Measurements from ENCODE around the gene B3GAT3. TPM values are rescaled to one million over a fixed set of nuclear protein-coding genes. Genes with fewer than 3 reads are reported as not detected.

The B3GAT3 gene
- total and polyA plus RNA-seq, 10 of the 15 experiments (the other 5 are each of a cell fraction or from before 2014, with no cell fraction given), result 0.31 to 52.7 (median 29.8) TPM

DNA sequence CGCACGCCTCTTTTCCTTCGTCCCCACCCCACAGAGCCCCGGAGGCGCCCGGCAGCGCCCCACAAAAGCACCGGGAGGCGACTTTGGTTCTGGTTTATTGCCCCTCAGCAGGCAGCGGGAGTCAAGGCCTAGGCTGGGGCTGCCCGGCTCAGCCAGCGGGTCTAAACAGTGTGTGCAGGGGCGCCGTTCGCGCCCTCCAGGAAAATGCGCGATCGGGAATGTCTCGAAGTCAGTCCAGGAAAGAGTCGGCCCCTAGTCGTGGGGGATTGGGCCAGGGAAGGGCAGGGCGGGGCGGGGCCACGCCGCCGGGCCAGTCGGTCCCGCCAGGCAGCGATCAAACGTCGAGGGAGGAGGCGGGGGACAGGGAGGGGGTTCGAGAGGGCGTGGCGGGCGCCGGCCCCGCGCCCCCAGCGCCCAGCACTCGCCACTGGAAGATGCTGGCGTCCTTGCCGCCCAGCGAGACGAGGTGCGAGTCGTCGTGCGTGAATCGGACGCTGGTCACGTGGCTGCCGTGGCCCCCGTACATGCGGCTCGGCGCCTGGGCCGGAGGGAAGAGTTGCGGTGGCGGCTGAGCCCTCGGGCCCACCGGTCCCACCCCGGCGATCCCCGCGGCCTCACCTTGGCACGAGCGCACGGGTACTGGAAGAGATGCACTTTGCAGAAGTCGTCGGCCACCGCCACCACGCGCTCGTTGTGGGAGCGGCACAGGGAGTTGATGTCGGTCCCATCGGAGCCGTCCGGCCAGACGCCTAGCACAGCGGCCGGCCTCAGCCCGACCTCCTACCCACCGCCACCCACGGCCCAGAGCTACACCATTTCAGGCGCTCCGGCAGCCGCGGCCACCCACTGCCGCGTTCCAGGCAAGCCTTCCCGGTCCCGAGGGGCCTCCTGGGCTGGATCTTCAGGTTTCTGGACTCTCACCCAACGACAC, 19.4 kb downstream of the B3GAT3 start:
- ATAC-seq, result no peak
- Histone ChIP-seq H3K4me1 (ENCODE audit: control insufficient read depth, insufficient read depth, low read length) (peaks cover 19% of the 10 kb centered on the region), H2AFZ (ENCODE audit: control insufficient read depth, low read depth, low read length) (peak overlapping the region; percentile 25; the same call in 1 of the 2 replicates), H3K36me3 (ENCODE audit: control insufficient read depth in 2 of 2, insufficient read depth in 2 of 2, low read length in 1 of 2) (peaks cover 13 to 26% of the 10 kb centered on the region in 2 experiments), H3K79me2 (ENCODE audit: control insufficient read depth, insufficient read depth, low read length) (peaks cover 40% of the 10 kb centered on the region), H3K9me3 (replicated peaks; ENCODE audit: control insufficient read depth, insufficient read depth, low read length) (no peaks in the 10 kb centered on the region), H3K4me2 (ENCODE audit: control insufficient read depth, insufficient read depth) (peak overlapping the region; percentile 72), H3K4me3 (peak overlapping the region; percentile 25; the same call in 1 of the 2 replicates), H3K9ac (ENCODE audit: control insufficient read depth, insufficient read depth, low read length) (peak overlapping the region; percentile 57; the same call in 1 of the 2 replicates), H3K27me3 (replicated peaks in 1 of 2; ENCODE audit: control insufficient read depth in 2 of 2, insufficient read depth in 2 of 2, low read length in 1 of 2) (no peaks in the 10 kb centered on the region), H3K27ac (ENCODE audit: control insufficient read depth, insufficient read depth) (peak overlapping the region; percentile 62), H4K20me1 (ENCODE audit: control insufficient read depth, insufficient read depth) (no peaks in the 10 kb centered on the region; the same call in 1 of the 2 replicates)
- CTCF ChIA-PET, result interaction anchor here (0.7 to 2.7 kb wide), 5 partner anchors 9 to 208 kb away, joined by 3 to 27 read pairs (median 4); partner anchors contain the start of gene TUT1
- DNase-seq (ENCODE audit: low read depth, low spot score), result no peak
- no peak for FAIRE-seq
- in situ Hi-C loops (cut with MboI), result no loop called here
- no TSS peak for BruUV-seq (replicated peaks)
- WGBS (ENCODE audit: insufficient coverage, insufficient replicate concordance, low lambda C conversion rate, missing lambda C conversion rate), result 74% methylated on average over 58 of the region's 96 CpGs
- SMC1A ChIA-PET (ENCODE audit: uncharacterized antibody, unreplicated experiment), result interaction anchor here (0.8 to 3.1 kb wide), 6 partner anchors 9 to 108 kb away, joined by 3 to 30 read pairs (median 5); partner anchors contain the start of genes B3GAT3 and TUT1
- TF ChIP-seq, protein P1, sequence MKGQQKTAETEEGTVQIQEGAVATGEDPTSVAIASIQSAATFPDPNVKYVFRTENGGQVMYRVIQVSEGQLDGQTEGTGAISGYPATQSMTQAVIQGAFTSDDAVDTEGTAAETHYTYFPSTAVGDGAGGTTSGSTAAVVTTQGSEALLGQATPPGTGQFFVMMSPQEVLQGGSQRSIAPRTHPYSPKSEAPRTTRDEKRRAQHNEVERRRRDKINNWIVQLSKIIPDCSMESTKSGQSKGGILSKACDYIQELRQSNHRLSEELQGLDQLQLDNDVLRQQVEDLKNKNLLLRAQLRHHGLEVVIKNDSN (IDR thresholded peaks at IDR 0.05; ENCODE audit: borderline replicate concordance, extremely low read length, insufficient read depth, low read depth, low read length), result peak; percentile 75
- 0 out of 2 replicates have a peak, but pooled peaks have one; percentile 33 for TF ChIP-seq LARP7 (IDR thresholded peaks at IDR 0.05)
- 0 out of 2 replicates have a peak, but pooled peaks have one; percentile 14 for TF ChIP-seq DPF2 (IDR thresholded peaks at IDR 0.05)
- TF ChIP-seq BHLHE40 (IDR thresholded peaks at IDR 0.05; ENCODE audit: borderline replicate concordance in 1 of 2, low read depth in 2 of 2, low read length in 1 of 2), result peak in 1 of 2 experiments; percentile 32; a peak in 1 of 4 replicates
- TF ChIP-seq MTA2 (IDR thresholded peaks at IDR 0.05; ENCODE audit: low read depth), result no peak
- RAD21 ChIA-PET (ENCODE audit: unreplicated experiment), result interaction anchor here (0.7 to 3.9 kb wide), 9 partner anchors 9 to 208 kb away, joined by 3 to 36 read pairs (median 5); partner anchors contain the start of genes B3GAT3, C11orf98, CSKMT and EEF1G
- POLR2A ChIA-PET, result interaction anchor here (0.6 to 2.4 kb wide), 20 partner anchors 9 to 253 kb away, joined by 3 to 30 read pairs (median 4); partner anchors contain the start of genes B3GAT3, C11orf98, CSKMT and GANAB
- intact Hi-C loops (cut with micrococcal nuclease; ENCODE audit: unreplicated experiment), result loop anchor here (5.0 kb wide), 2 partner anchors 105 to 125 kb away; partner anchors contain the start of genes BSCL2, GNG3, HNRNPUL2 and TTC9C
